Stimulated activated memory B cell treated with anti-CD40 and anti-IgM and Interleukin-4, amounts not matched to agents 10 μg/mL and 1 μg/mL and 100 μg/mL, for 72 hours (primary cell): ENCODE data around the gene FAM161B.
"Not testable (repeated sequence)": the region's sequence is repeated elsewhere in the genome, so short reads cannot be mapped to it uniquely, and the experiment has no call there.

Source experiments
- ATAC-seq: fragments of 150-1000 bp; cut with Tn5 transposase; 2 replicates; pipeline ENCODE4 v1.10.0; 2021
- H3K27ac Mint-ChIP-seq: one replicate; pipeline ENCODE4 v1.8.0; 2022; ENCODE audit warnings: mild to moderate bottlenecking, mixed read lengths
- H3K27me3 Mint-ChIP-seq: one replicate; pipeline ENCODE4 v1.8.0; 2022; ENCODE audit warnings: mixed read lengths
- H3K36me3 Mint-ChIP-seq: one replicate; pipeline ENCODE4 v1.8.0; 2022; ENCODE audit warnings: mixed read lengths
- H3K4me1 Mint-ChIP-seq: one replicate; pipeline ENCODE4 v1.8.0; 2022; ENCODE audit warnings: mixed read lengths
- H3K4me3 Mint-ChIP-seq: one replicate; pipeline ENCODE4 v1.8.0; 2022; ENCODE audit warnings: mild to moderate bottlenecking, moderate library complexity, mixed read lengths
- H3K9me3 Mint-ChIP-seq: one replicate; pipeline ENCODE4 v1.8.0; 2022; ENCODE audit warnings: mixed read lengths

The FAM161B gene

GRCh38 chr14:73965216-73965615, 15.3 kb upstream of the FAM161B start:
- no peak for ATAC-seq
- no peak overlapping the region for H3K27ac Mint-ChIP-seq

DNA sequence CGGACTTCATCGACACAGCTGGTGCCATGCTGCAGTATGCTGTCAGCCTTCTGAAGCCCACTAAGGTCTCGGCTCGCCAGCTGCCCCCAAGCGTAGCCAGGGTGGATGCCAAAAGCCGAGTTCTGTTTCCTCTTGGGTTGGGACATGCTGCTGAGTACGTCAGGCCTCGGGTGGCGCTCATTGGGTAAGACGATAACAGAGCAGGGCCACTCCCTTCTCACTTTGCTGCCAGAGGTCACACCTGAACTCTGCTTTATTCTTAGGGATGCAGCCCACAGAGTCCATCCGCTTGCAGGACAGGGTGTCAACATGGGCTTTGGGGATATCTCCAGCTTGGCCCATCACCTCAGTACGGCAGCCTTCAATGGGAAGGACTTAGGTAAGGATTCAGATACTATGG, 11.3 kb upstream of the FAM161B start:
- H3K27me3 Mint-ChIP-seq: no peaks in the 10 kb centered on the region
- peaks cover 57% of the 10 kb centered on the region for H3K36me3 Mint-ChIP-seq
- no peaks in the 10 kb centered on the region for H3K9me3 Mint-ChIP-seq
- no peak overlapping the region for H3K27ac Mint-ChIP-seq
- no peaks in the 10 kb centered on the region for H3K4me1 Mint-ChIP-seq
- H3K4me3 Mint-ChIP-seq: no peak overlapping the region
- ATAC-seq: no peak

More at GRCh38 chr14:73965216-73965615, 15.3 kb upstream of the FAM161B start:
- H3K9me3 Mint-ChIP-seq: no peaks in the 10 kb centered on the region
- H3K4me1 Mint-ChIP-seq: no peaks in the 10 kb centered on the region
- H3K27me3 Mint-ChIP-seq: no peaks in the 10 kb centered on the region
- peaks cover 37% of the 10 kb centered on the region for H3K36me3 Mint-ChIP-seq
- H3K4me3 Mint-ChIP-seq: no peak overlapping the region

GRCh38 chr14:73958591-73958990, 8.7 kb upstream of the FAM161B start:
- ATAC-seq: no peak
- H3K4me1 Mint-ChIP-seq: no peaks in the 10 kb centered on the region

DNA sequence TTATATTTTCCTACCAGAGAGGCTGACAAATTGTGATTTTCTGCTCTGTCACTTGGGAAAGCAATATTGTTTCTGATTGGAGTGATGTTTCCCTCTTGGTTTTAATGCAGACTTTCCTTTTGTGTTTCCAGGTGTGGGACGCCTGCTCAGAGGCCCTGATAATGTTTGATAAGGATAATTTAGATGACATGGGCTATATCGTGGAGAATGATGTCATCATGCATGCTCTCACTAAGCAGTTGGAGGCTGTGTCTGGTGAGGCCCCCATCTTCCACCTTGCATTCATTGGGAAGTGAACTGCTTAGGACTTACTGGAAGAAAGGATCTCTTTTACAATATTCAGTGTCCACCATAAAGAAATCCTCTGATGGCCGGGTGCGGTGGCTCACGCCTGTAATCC, 5.8 kb upstream of the FAM161B start:
- ATAC-seq: no peak
- peaks cover 49% of the 10 kb centered on the region for H3K36me3 Mint-ChIP-seq
- H3K27me3 Mint-ChIP-seq: no peaks in the 10 kb centered on the region

More at GRCh38 chr14:73958591-73958990, 8.7 kb upstream of the FAM161B start:
- no peak overlapping the region for H3K27ac Mint-ChIP-seq
- no peak overlapping the region for H3K4me3 Mint-ChIP-seq
- H3K36me3 Mint-ChIP-seq: peaks cover 63% of the 10 kb centered on the region
- no peaks in the 10 kb centered on the region for H3K9me3 Mint-ChIP-seq
- H3K27me3 Mint-ChIP-seq: no peaks in the 10 kb centered on the region

GRCh38 chr14:73953731-73954130, 3.8 kb upstream of the FAM161B start:
- Mint-ChIP-seq H3K36me3 (peaks cover 37% of the 10 kb centered on the region), H3K4me1 (peaks cover 18% of the 10 kb centered on the region), H3K4me3 (no peak overlapping the region), H3K9me3 (no peaks in the 10 kb centered on the region), H3K27ac (no peak overlapping the region), H3K27me3 (no peaks in the 10 kb centered on the region)
- ATAC-seq: no peak

More for the DNA sequence above, 5.8 kb upstream of the FAM161B start:
- Mint-ChIP-seq H3K9me3 (no peaks in the 10 kb centered on the region), H3K4me1 (peaks cover 9% of the 10 kb centered on the region), H3K4me3 (no peak overlapping the region), H3K27ac (no peak overlapping the region)

- Mint-ChIP-seq H3K4me3 (no peak overlapping the region), H3K36me3 (peaks cover 21% of the 10 kb centered on the region), H3K9me3 (no peaks in the 10 kb centered on the region), H3K4me1 (peaks cover 12% of the 10 kb centered on the region), H3K27ac (no peak overlapping the region), H3K27me3 (no peaks in the 10 kb centered on the region)
- ATAC-seq: no peak
These were observed 4.7 kb downstream of the FAM161B start for GRCh38 chr14:73945159-73945670.

DNA sequence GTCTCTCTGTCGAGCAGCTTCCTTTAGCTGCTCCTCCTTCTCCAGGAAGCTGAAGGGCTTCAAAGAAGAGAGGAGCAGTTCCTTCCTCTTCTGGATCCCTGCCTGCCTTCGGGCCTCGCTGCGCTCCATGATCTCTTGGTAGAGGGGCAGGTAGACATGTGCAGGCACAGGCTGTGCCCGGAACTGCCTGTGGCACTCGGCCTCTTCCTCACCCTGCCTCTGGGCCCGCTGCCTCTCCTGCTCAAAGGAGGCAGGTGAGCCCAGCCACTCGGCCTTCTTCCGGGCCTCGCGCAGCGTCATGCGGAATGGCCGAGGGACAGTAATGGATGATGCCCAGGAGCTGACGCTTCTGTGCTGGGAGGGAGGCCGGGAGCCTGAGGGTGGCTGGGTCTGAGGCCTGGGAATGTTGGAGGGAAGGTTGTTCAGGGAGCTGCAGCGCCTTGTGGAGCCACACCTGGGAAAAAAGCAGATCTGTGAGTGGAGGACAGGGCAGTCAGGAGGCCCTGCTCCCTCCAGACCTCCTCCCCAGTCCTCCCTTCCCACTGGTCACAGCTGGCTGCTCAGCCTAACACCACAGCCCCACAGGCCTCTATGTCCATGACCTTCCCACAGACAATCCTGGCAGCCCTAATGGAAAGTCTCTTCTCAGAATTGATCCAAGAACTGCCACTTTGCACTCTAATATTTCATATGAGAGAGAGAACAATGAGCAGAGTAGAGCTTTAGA, 5.3 kb downstream of the FAM161B start:
- Mint-ChIP-seq H3K27ac (no peak overlapping the region), H3K4me3 (no peak overlapping the region), H3K4me1 (peaks cover 6% of the 10 kb centered on the region), H3K27me3 (no peaks in the 10 kb centered on the region), H3K36me3 (peaks cover 24% of the 10 kb centered on the region), H3K9me3 (no peaks in the 10 kb centered on the region)
- ATAC-seq: no peak

GRCh38 chr14:73943083-73943482, 6.8 kb downstream of the FAM161B start:
- Mint-ChIP-seq H3K36me3 (peaks cover 24% of the 10 kb centered on the region), H3K4me3 (no peak overlapping the region), H3K27ac (no peak overlapping the region), H3K27me3 (no peaks in the 10 kb centered on the region), H3K9me3 (no peaks in the 10 kb centered on the region), H3K4me1 (peaks cover 5% of the 10 kb centered on the region)
- ATAC-seq: no peak

DNA sequence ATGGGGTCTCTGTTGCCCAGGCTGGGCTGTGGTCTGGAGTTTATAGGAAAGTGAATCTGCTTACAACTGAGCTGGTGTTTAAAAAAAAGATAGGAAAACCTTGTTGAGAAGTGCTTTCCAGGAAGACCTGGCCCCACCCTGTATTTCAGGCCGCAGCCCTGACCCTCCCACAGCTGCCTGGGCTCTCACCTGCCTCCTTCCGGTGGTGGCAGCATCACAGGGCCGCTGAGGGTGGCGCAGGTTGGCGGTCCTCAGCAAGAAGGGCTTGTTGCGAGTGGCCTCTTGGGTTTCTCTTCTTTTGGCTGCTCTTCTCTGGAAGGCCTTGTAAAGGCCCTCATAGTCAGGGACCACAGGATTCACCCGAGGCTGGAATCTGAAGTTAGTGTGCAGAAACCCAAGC, 7.7 kb downstream of the FAM161B start:
- Mint-ChIP-seq H3K4me1 (peaks cover 5% of the 10 kb centered on the region), H3K27ac (no peak overlapping the region), H3K4me3 (no peak overlapping the region), H3K27me3 (no peaks in the 10 kb centered on the region), H3K36me3 (peaks cover 24% of the 10 kb centered on the region), H3K9me3 (no peaks in the 10 kb centered on the region)
- no peak for ATAC-seq

- H3K27ac Mint-ChIP-seq: no peak overlapping the region
- H3K27me3 Mint-ChIP-seq: no peaks in the 10 kb centered on the region
- peaks cover 26% of the 10 kb centered on the region for H3K36me3 Mint-ChIP-seq
- ATAC-seq: no peak
- no peaks in the 10 kb centered on the region for H3K4me1 Mint-ChIP-seq
- no peaks in the 10 kb centered on the region for H3K9me3 Mint-ChIP-seq
- H3K4me3 Mint-ChIP-seq: no peak overlapping the region
These were observed 12.9 kb downstream of the FAM161B start for GRCh38 chr14:73937012-73937411.

- Mint-ChIP-seq H3K27me3 (no peaks in the 10 kb centered on the region), H3K27ac (no peak overlapping the region), H3K36me3 (peaks cover 26% of the 10 kb centered on the region), H3K4me3 (no peak overlapping the region), H3K4me1 (no peaks in the 10 kb centered on the region), H3K9me3 (no peaks in the 10 kb centered on the region)
- ATAC-seq: no peak
These were observed 13.3 kb downstream of the FAM161B start for GRCh38 chr14:73936548-73936947.

GRCh38 chr14:73935666-73936065, 14.2 kb downstream of the FAM161B start:
- Mint-ChIP-seq H3K4me3 (no peak overlapping the region), H3K4me1 (no peaks in the 10 kb centered on the region), H3K36me3 (peaks cover 29% of the 10 kb centered on the region), H3K9me3 (no peaks in the 10 kb centered on the region), H3K27me3 (no peaks in the 10 kb centered on the region), H3K27ac (no peak overlapping the region)
- ATAC-seq: no peak

DNA sequence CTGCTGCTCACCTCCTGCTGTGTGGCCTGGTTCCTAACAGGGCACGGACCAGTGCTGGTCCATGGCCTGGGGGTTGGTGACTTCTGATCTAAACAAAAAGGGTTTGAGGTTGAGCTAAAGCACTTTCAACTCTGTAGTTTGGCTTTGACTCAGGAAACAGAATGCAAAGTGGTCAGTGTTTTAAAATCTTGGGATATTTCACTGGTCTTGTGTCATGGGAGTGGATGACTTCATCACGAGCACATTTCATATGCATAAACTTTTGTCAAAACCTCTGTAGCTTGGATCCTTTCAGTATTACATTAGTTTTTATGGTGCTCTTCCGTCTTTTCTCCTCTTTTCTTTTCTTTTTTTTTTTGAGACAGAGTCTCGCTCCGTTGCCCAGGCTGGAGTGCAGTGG, 25.6 kb downstream of the FAM161B start:
- H3K27me3 Mint-ChIP-seq: no peaks in the 10 kb centered on the region
- no peak for ATAC-seq
- H3K9me3 Mint-ChIP-seq: no peaks in the 10 kb centered on the region
- no peak overlapping the region for H3K4me3 Mint-ChIP-seq
- no peak overlapping the region for H3K27ac Mint-ChIP-seq
- H3K4me1 Mint-ChIP-seq: no peaks in the 10 kb centered on the region
- peaks cover 84% of the 10 kb centered on the region for H3K36me3 Mint-ChIP-seq

DNA sequence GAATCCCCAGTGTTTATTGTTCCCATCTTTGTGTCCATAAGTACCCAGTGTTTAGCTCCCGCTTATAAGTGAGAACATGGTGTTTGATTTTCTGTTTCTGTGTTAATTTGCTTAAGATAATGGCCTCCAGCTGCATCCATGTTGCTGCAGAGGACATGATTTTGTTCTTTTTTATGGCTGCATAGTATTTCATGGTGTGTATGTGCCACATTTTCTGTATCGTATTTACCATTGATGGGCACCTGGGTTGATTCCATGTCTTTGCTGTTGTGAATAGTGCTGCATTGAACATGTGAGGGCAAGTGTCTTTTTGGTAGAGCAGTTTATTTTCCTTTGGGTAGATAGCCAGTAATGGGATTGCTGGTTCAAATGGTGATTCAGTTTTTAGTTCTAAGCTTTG, 30.4 kb downstream of the FAM161B start:
- ATAC-seq, H3K27me3 Mint-ChIP-seq, H3K4me3 Mint-ChIP-seq, H3K9me3 Mint-ChIP-seq, H3K27ac Mint-ChIP-seq: not testable (repeated sequence)
- Mint-ChIP-seq H3K36me3 (peaks cover 65% of the 10 kb centered on the region), H3K4me1 (peaks cover 10% of the 10 kb centered on the region)

DNA sequence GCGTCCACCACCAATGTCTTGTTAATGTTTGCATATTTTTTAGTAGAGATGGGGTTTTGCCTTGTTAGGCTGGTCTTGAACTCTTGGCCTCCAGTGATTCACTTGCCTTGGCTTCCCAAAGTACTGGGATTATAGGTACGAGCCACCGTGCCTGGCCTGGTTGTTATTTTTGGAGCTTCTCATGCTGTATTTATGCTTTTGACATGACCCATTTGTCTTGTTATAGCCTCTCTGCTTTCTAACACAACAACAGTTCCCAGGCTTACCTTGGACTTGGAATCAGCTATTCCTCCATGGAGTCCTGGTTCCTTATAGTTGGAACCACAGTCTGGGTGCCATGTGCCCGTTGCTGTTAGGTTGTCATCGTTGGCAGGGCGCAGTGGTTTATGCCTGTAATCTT, 33.6 kb downstream of the FAM161B start:
- Mint-ChIP-seq H3K36me3 (peaks cover 69% of the 10 kb centered on the region), H3K4me3 (no peak overlapping the region), H3K27me3 (no peaks in the 10 kb centered on the region), H3K9me3 (peaks cover 3% of the 10 kb centered on the region), H3K4me1 (peaks cover 10% of the 10 kb centered on the region), H3K27ac (no peak overlapping the region)
- no peak for ATAC-seq

DNA sequence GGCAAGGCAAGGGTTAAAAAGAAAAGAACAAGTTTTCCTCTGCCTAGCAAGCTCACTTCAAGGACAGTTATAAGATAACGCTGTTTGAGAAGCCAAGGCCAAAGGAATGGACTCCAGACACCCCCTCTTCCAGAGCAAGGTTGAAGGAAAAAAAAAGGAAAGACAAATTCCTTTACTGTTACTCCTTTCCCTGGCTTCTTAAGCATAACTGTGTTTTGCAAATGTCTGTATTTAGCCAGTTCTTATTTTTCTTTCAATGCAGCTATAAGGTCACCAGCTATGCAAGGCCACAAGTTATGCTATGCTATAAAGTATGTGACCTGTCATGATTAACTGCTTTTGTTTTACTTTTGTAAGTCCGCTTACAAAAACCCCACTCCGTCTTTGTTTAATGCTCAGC, 36.6 kb downstream of the FAM161B start:
- H3K9me3 Mint-ChIP-seq: peaks cover 6% of the 10 kb centered on the region
- H3K27ac Mint-ChIP-seq: no peak overlapping the region
- H3K4me1 Mint-ChIP-seq: peaks cover 10% of the 10 kb centered on the region
- H3K36me3 Mint-ChIP-seq: peaks cover 75% of the 10 kb centered on the region
- ATAC-seq: no peak
- no peak overlapping the region for H3K4me3 Mint-ChIP-seq
- H3K27me3 Mint-ChIP-seq: no peaks in the 10 kb centered on the region
